K562 (cell line): ENCODE measurements around the gene KAZN. TPM values are rescaled to one million over a fixed set of nuclear protein-coding genes. Genes with fewer than 3 reads are reported as not detected.
A peak's percentile ranks its signal among the peaks of the same experiment; 100 is the strongest.

Source experiments
- BCOR ChIP-seq: fragments of 450-650 bp; IDR thresholded peaks from 2 replicates; pipeline ENCODE4 v1.6.1; 2016
- CBX2 ChIP-seq: fragments of 200-600 bp; sonication (generic); IDR thresholded peaks from one replicate; pipeline ENCODE4 v1.6.1; 2012; ENCODE audit warnings: mild to moderate bottlenecking, low read length, inconsistent platforms; ENCODE audit not compliant: insufficient read depth, poor library complexity, severe bottlenecking
- CBX3 ChIP-seq, 2 experiments: IDR thresholded peaks; 1 replicate in 1 of 2; 2 replicates in 1 of 2; pipeline ENCODE4 v1.6.1; 2012; ENCODE audit warnings: inconsistent platforms in 2 of 2, low read length in 2 of 2, borderline replicate concordance in 1 of 2, control low read depth in 1 of 2
- FOSL1 ChIP-seq: fragments of 200-800 bp; sonication (Bioruptor generic); conservative IDR thresholded peaks from 2 replicates; pipeline ENCODE4 v1.6.1; 2016; ENCODE audit warnings: missing genetic modification characterization, missing compliant biosample characterization
- HNRNPH1 ChIP-seq: fragments of 200-400 bp; formaldehyde crosslinking; optimal IDR thresholded peaks from 2 replicates; pipeline ENCODE3; 2017; ENCODE audit warnings: low read depth, mild to moderate bottlenecking, low read length, moderate library complexity
- KDM2B ChIP-seq: fragments of 250-450 bp; sonication (Bioruptor Pico); IDR thresholded peaks from 2 replicates; pipeline ENCODE4 v1.8.0; 2021; ENCODE audit warnings: mild to moderate bottlenecking, moderate library complexity
- SREBF1 ChIP-seq: fragments of 150-350 bp; IDR thresholded peaks from 2 replicates; pipeline ENCODE4 v1.6.1; 2014; ENCODE audit warnings: antibody characterized with exemption, low read depth, low read length, borderline replicate concordance
- SRSF9 ChIP-seq: fragments of 200-400 bp; formaldehyde crosslinking; IDR thresholded peaks from 2 replicates; pipeline ENCODE4 v1.6.1; 2017; ENCODE audit warnings: low read depth, low read length, borderline replicate concordance
- ZFX ChIP-seq: sonication (generic); formaldehyde crosslinking; IDR thresholded peaks from 2 replicates; pipeline ENCODE4 v1.8.0; 2022; ENCODE audit warnings: mild to moderate bottlenecking, missing genetic modification reagents, moderate library complexity
- ZNF75A ChIP-seq: fragments of 450-650 bp; formaldehyde crosslinking; IDR thresholded peaks from 2 replicates; pipeline ENCODE4 v1.4.0; 2020; ENCODE audit warnings: mild to moderate bottlenecking
- polyA plus RNA-seq, 8 experiments: library from polyadenylated mRNA; depleted of rRNA in 4 of 8; stranded (reverse) in 5 of 8; unstranded in 3 of 8; fragments of >200 nt; fragmentation: Nextera tagmentation in 2 of 8; fragmentation: Illumina TruSeq in 1 of 8; extraction: Ambion mirVana in 2 of 8; extraction: Trizol in 1 of 8; gene quantifications; 2 replicates each; pipeline versions ENCODE4 v1.2.1 to v1.2.3, GENCODE V29; 2011 to 2014; ENCODE audit warnings: inconsistent platforms in 1 of 8, missing spikeins in 1 of 8
- total RNA-seq, 7 experiments: library from RNA; depleted of rRNA in 6 of 7; stranded (reverse); fragments of >200 nt in 6 of 7; fragmentation: Illumina TruSeq in 2 of 7; extraction: Trizol in 2 of 7; gene quantifications; 2 replicates each; pipeline versions ENCODE4 v1.2.1 to v1.2.3, GENCODE V29; 2011 to 2021; ENCODE audit warnings: low replicate concordance in 1 of 7
- TF ChIP-seq, protein P1 (sequence below): fragments of 200-600 bp; sonication (generic); IDR thresholded peaks from one replicate; pipeline ENCODE4 v1.6.1; 2012; ENCODE audit warnings: mild to moderate bottlenecking, low read depth, low read length, inconsistent platforms
- TF ChIP-seq, protein P2 (sequence below): fragments of 450-650 bp; IDR thresholded peaks from 2 replicates; pipeline ENCODE4 v1.6.1; 2018; ENCODE audit warnings: mild to moderate bottlenecking, low read depth; ENCODE audit not compliant: partially characterized antibody
- TF ChIP-seq, protein P3 (sequence below): fragments of 250-450 bp; sonication (Bioruptor Pico); IDR thresholded peaks from 2 replicates; pipeline ENCODE4 v1.5.0; 2021
- TF ChIP-seq, protein P4 (sequence below): sonication (generic); formaldehyde crosslinking; IDR thresholded peaks from 2 replicates; pipeline ENCODE4 v1.9.0; 2022; ENCODE audit warnings: mild to moderate bottlenecking, missing genetic modification reagents

KAZN gene
- total and polyA plus RNA-seq, 9 of the 15 experiments (the other 6 are each of a cell fraction or from before 2014, with no cell fraction given): 2.1 to 21.6 (median 5.4) TPM

DNA sequence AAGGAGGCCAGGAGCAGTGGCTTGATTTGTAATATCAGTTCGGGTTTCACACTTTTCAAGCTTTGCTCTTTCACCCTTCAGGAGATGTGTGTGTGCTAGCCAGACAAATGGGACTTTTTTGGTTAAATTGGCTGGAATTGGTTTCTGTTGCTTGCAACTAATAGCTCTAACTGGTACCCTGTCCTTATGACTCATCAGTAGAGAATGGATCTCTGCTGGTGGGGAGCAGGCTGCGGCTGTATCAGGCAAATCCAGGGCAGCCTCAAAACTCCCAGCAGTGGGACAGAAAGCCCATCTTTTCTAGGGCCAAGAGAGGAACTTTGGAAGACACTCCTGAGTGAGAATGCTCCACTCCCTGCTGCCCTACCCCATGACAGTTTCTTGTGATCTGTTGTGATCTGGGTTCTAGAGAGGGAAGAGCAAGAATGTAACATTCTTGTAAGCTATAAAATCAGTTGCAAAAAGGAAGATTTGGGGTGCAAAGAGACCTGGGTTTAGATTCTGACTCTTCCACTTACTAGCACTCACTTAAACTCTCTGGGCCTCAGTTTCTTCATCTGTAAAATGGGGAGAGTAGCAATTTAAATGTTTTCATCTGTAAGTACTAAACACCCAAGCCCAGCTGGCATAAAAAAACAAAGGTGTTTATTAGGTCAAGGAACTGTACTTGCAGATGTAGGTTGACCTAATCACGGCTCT lies 298.0 kb downstream of the KAZN start (continued):
- TF ChIP-seq, protein P1, sequence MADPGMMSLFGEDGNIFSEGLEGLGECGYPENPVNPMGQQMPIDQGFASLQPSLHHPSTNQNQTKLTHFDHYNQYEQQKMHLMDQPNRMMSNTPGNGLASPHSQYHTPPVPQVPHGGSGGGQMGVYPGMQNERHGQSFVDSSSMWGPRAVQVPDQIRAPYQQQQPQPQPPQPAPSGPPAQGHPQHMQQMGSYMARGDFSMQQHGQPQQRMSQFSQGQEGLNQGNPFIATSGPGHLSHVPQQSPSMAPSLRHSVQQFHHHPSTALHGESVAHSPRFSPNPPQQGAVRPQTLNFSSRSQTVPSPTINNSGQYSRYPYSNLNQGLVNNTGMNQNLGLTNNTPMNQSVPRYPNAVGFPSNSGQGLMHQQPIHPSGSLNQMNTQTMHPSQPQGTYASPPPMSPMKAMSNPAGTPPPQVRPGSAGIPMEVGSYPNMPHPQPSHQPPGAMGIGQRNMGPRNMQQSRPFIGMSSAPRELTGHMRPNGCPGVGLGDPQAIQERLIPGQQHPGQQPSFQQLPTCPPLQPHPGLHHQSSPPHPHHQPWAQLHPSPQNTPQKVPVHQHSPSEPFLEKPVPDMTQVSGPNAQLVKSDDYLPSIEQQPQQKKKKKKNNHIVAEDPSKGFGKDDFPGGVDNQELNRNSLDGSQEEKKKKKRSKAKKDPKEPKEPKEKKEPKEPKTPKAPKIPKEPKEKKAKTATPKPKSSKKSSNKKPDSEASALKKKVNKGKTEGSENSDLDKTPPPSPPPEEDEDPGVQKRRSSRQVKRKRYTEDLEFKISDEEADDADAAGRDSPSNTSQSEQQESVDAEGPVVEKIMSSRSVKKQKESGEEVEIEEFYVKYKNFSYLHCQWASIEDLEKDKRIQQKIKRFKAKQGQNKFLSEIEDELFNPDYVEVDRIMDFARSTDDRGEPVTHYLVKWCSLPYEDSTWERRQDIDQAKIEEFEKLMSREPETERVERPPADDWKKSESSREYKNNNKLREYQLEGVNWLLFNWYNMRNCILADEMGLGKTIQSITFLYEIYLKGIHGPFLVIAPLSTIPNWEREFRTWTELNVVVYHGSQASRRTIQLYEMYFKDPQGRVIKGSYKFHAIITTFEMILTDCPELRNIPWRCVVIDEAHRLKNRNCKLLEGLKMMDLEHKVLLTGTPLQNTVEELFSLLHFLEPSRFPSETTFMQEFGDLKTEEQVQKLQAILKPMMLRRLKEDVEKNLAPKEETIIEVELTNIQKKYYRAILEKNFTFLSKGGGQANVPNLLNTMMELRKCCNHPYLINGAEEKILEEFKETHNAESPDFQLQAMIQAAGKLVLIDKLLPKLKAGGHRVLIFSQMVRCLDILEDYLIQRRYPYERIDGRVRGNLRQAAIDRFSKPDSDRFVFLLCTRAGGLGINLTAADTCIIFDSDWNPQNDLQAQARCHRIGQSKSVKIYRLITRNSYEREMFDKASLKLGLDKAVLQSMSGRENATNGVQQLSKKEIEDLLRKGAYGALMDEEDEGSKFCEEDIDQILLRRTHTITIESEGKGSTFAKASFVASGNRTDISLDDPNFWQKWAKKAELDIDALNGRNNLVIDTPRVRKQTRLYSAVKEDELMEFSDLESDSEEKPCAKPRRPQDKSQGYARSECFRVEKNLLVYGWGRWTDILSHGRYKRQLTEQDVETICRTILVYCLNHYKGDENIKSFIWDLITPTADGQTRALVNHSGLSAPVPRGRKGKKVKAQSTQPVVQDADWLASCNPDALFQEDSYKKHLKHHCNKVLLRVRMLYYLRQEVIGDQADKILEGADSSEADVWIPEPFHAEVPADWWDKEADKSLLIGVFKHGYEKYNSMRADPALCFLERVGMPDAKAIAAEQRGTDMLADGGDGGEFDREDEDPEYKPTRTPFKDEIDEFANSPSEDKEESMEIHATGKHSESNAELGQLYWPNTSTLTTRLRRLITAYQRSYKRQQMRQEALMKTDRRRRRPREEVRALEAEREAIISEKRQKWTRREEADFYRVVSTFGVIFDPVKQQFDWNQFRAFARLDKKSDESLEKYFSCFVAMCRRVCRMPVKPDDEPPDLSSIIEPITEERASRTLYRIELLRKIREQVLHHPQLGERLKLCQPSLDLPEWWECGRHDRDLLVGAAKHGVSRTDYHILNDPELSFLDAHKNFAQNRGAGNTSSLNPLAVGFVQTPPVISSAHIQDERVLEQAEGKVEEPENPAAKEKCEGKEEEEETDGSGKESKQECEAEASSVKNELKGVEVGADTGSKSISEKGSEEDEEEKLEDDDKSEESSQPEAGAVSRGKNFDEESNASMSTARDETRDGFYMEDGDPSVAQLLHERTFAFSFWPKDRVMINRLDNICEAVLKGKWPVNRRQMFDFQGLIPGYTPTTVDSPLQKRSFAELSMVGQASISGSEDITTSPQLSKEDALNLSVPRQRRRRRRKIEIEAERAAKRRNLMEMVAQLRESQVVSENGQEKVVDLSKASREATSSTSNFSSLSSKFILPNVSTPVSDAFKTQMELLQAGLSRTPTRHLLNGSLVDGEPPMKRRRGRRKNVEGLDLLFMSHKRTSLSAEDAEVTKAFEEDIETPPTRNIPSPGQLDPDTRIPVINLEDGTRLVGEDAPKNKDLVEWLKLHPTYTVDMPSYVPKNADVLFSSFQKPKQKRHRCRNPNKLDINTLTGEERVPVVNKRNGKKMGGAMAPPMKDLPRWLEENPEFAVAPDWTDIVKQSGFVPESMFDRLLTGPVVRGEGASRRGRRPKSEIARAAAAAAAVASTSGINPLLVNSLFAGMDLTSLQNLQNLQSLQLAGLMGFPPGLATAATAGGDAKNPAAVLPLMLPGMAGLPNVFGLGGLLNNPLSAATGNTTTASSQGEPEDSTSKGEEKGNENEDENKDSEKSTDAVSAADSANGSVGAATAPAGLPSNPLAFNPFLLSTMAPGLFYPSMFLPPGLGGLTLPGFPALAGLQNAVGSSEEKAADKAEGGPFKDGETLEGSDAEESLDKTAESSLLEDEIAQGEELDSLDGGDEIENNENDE: no peak
- TF ChIP-seq KDM2B (CRISPR knock-in tag): no peak
- TF ChIP-seq SRSF9: no peak
- TF ChIP-seq ZFX: no peak
- TF ChIP-seq SREBF1: no peak
- peak; percentile 78; the same call in 1 of the 2 replicates for TF ChIP-seq BCOR
- no peak for TF ChIP-seq CBX3 (IDR thresholded peaks at IDR 0.05; ENCODE audit: borderline replicate concordance in 1 of 2, low read length in 2 of 2)
- TF ChIP-seq HNRNPH1: no peak
- TF ChIP-seq, protein P2, sequence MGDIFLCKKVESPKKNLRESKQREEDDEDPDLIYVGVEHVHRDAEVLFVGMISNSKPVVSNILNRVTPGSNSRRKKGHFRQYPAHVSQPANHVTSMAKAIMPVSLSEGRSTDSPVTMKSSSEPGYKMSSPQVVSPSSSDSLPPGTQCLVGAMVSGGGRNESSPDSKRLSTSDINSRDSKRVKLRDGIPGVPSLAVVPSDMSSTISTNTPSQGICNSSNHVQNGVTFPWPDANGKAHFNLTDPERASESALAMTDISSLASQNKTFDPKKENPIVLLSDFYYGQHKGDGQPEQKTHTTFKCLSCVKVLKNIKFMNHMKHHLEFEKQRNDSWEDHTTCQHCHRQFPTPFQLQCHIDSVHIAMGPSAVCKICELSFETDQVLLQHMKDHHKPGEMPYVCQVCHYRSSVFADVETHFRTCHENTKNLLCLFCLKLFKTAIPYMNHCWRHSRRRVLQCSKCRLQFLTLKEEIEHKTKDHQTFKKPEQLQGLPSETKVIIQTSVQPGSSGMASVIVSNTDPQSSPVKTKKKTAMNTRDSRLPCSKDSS: no peak
- TF ChIP-seq, protein P3, sequence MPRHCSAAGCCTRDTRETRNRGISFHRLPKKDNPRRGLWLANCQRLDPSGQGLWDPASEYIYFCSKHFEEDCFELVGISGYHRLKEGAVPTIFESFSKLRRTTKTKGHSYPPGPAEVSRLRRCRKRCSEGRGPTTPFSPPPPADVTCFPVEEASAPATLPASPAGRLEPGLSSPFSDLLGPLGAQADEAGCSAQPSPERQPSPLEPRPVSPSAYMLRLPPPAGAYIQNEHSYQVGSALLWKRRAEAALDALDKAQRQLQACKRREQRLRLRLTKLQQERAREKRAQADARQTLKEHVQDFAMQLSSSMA: no peak
- 0 out of 2 replicates have a peak, but pooled peaks have one; percentile 35 for TF ChIP-seq FOSL1 (tag)
- no peak for TF ChIP-seq ZNF75A (CRISPR knock-in tag)
- TF ChIP-seq, protein P4, sequence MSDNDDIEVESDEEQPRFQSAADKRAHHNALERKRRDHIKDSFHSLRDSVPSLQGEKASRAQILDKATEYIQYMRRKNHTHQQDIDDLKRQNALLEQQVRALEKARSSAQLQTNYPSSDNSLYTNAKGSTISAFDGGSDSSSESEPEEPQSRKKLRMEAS (CRISPR knock-in tag): no peak
- no peak for TF ChIP-seq CBX2
